GM12891 (cell line): ENCODE data around the gene BICRAL.
"Not testable (repeated sequence)": the region's sequence is repeated elsewhere in the genome, so short reads cannot be mapped to it uniquely, and the experiment has no call there.

Experiments used
- DNase-seq: peaks from one replicate; pipeline ENCODE4 v3.0.0; 2011; ENCODE audit warnings: low spot score; ENCODE audit not compliant: insufficient read length
- FAIRE-seq: peaks from 2 replicates; lab custom pipeline; 2011; peaks lifted over from hg19 to GRCh38; lab: Jason Lieb, UNC
- PAX5 ChIP-seq: IDR thresholded peaks from 2 replicates; pipeline ENCODE4 v1.6.1; 2011; ENCODE audit warnings: low read length, moderate library complexity, mild to moderate bottlenecking; ENCODE audit not compliant: insufficient read depth, severe bottlenecking
- POLR2A ChIP-seq: IDR thresholded peaks from 2 replicates; pipeline ENCODE4 v1.6.1; 2011; ENCODE audit warnings: low read depth, low read length, control low read depth
- POLR2AphosphoS5 ChIP-seq: IDR thresholded peaks from 2 replicates; pipeline ENCODE4 v1.6.1; 2011; ENCODE audit warnings: low read depth, low read length, control low read depth
- POU2F2 ChIP-seq: IDR thresholded peaks from 2 replicates; pipeline ENCODE4 v1.6.1; 2011; ENCODE audit warnings: low read depth, mild to moderate bottlenecking, control low read depth, low read length, moderate library complexity
- SPI1 ChIP-seq: IDR thresholded peaks from 2 replicates; pipeline ENCODE4 v1.6.1; 2011; ENCODE audit warnings: low read depth, low read length, control low read depth
- TAF1 ChIP-seq: IDR thresholded peaks from 2 replicates; pipeline ENCODE4 v1.6.1; 2011; ENCODE audit warnings: low read depth, low read length, control low read depth

BICRAL gene

GRCh38 chr6:42764911-42765648, 16.8 kb upstream of the BICRAL start:
- DNase-seq (no peak), FAIRE-seq (no peak)

GRCh38 chr6:42766163-42766670, 15.6 kb upstream of the BICRAL start:
- FAIRE-seq (no peak), DNase-seq (no peak)
- TF ChIP-seq SPI1 (no peak), POLR2A (no peak), PAX5 (no peak)

More at GRCh38 chr6:42764911-42765648, 16.8 kb upstream of the BICRAL start:
- TF ChIP-seq POLR2AphosphoS5 (no peak), POLR2A (no peak), PAX5 (no peak)

GRCh38 chr6:42769051-42769450, 12.8 kb upstream of the BICRAL start:
- no peak for DNase-seq
- no peak for TF ChIP-seq POLR2A
- no peak for TF ChIP-seq PAX5
- no peak for TF ChIP-seq TAF1
- TF ChIP-seq POLR2AphosphoS5, result no peak
- no peak for TF ChIP-seq POU2F2
- no peak for TF ChIP-seq SPI1
- no peak for FAIRE-seq

- FAIRE-seq, result no peak
- TF ChIP-seq POU2F2, result no peak
- no peak for TF ChIP-seq SPI1
- no peak for TF ChIP-seq POLR2AphosphoS5
- no peak for TF ChIP-seq TAF1
- TF ChIP-seq POLR2A, result no peak
- no peak for TF ChIP-seq PAX5
- DNase-seq, result no peak
Observed at GRCh38 chr6:42769836-42770235, 12.0 kb upstream of the BICRAL start.

- TF ChIP-seq POLR2A (no peak), PAX5 (no peak), POLR2AphosphoS5 (no peak), TAF1 (no peak), SPI1 (no peak), POU2F2 (no peak)
- FAIRE-seq (peak; percentile 26), DNase-seq (no peak)
Observed at GRCh38 chr6:42771741-42772100, 10.1 kb upstream of the BICRAL start.

- FAIRE-seq (peak; percentile 83), DNase-seq (no peak)
- 0 out of 2 replicates have a peak, but pooled peaks have one; percentile 29 for TF ChIP-seq POLR2A
- no peak for TF ChIP-seq POLR2AphosphoS5
Observed at GRCh38 chr6:42774201-42774600, 7.7 kb upstream of the BICRAL start.

- DNase-seq, result not testable (repeated sequence)
- FAIRE-seq, result peak; percentile 87
- TF ChIP-seq SPI1, result peak; percentile 83
- peak; percentile 10; the same call in 1 of the 2 replicates for TF ChIP-seq TAF1
- peak; percentile 78 for TF ChIP-seq POLR2A
Observed at GRCh38 chr6:42774821-42775487, 6.9 kb upstream of the BICRAL start.

- no peak for DNase-seq
- TF ChIP-seq SPI1 (peak; percentile 52; the same call in 1 of the 2 replicates), PAX5 (no peak)
- FAIRE-seq, result peak; percentile 67
Observed at GRCh38 chr6:42777126-42777822, 4.6 kb upstream of the BICRAL start.

GRCh38 chr6:42778122-42778521, 3.7 kb upstream of the BICRAL start:
- no peak for TF ChIP-seq PAX5
- no peak for TF ChIP-seq SPI1
- no peak for DNase-seq
- peak; percentile 38 for FAIRE-seq

GRCh38 chr6:42779521-42779920, 2.3 kb upstream of the BICRAL start:
- FAIRE-seq, result peak; percentile 74
- no peak for DNase-seq
- TF ChIP-seq POLR2A (no peak), SPI1 (no peak), POU2F2 (no peak), PAX5 (no peak), POLR2AphosphoS5 (no peak), TAF1 (no peak)

- no peak for FAIRE-seq
Observed at GRCh38 chr6:42781546-42781795, 381 bp upstream of the BICRAL start.

More at GRCh38 chr6:42781546-42781795, 381 bp upstream of the BICRAL start:
- TF ChIP-seq SPI1, result no peak
- no peak for TF ChIP-seq POLR2AphosphoS5
- TF ChIP-seq POLR2A, result no peak
- no peak for TF ChIP-seq TAF1
- TF ChIP-seq POU2F2, result no peak
- TF ChIP-seq PAX5, result no peak
- DNase-seq, result no peak
